ENCODE measurements around the gene SFN.

SFN gene

DNA sequence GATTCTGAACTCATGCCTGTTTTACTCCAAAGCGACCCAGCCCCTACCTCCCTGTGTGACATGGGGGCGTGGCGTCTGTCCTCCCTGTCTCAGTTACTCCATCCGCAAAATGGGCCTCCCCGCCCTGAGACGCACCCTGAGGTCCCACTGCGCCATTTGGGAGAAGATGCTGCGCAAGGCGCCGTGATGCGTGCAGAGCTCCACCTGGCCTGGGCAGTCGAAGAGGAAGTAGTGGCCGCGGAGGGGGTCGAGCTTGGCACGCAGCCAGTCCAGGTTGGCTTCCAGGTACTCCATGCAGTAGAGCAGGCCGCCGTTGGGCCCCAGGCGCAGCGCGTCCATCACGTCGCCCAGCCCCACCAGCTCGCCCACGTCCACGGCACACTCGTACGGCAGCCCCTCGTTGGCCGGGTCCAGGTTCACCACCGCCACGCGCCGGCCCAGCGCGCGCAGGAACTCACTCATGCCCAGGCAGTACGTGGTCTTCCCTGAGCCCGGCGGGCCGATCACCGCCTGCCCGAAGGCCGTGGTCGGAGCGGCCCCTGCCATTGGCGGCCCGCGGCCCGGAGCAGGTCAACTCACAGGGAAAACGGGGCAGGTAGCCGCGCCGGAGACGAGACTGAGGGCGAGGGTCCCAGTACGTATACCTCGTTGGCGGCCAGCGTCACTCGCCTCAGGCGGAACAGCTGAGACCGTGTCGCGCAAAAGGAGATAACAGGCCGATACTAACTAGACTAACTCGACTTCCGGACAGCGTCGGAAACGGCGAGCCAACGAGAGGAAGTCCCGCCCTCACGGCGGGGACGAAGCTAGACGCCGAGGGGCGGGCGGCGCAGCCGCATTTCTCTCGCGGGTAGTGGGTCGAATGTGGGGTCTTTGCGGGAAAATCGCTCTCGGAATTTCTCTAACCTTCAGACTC, 26.9 kb downstream of the SFN start, which contains the start of gene GPN2:
TSS of gene GPN2 (minus strand) at position 733 of the 916 bp plus-strand sequence. CDS start at position 546, 187 bp downstream.
- Histone ChIP-seq H3K4me2 (peak within 1 kb of the TSS; percentile 84), H3K27me3 (no peaks in the 10 kb centered on the region), H4K20me1 (peaks cover 46% of the 10 kb centered on the region), H3K27ac (peak within 1 kb of the TSS; percentile 81), H3K9me3 (no peaks in the 10 kb centered on the region), H3K36me3 (peaks cover 78% of the 10 kb centered on the region), H3K4me1 (peaks cover 25% of the 10 kb centered on the region), H3K9ac (peak within 1 kb of the TSS; percentile 90), H3K4me3 (peak within 1 kb of the TSS; percentile 91)
- no peak for TF ChIP-seq Cebpa-rat (IDR thresholded peaks at IDR 0.05)

- Histone ChIP-seq H3K9me3 (no peaks in the 10 kb centered on the region), H3K36me3 (peaks cover 78% of the 10 kb centered on the region), H3K4me2 (peak overlapping the region; percentile 84), H3K4me3 (peak overlapping the region; percentile 91), H4K20me1 (peaks cover 40% of the 10 kb centered on the region), H3K9ac (peak overlapping the region; percentile 90), H3K27me3 (no peaks in the 10 kb centered on the region), H3K27ac (peak overlapping the region; percentile 81), H3K4me1 (peaks cover 25% of the 10 kb centered on the region)
- TF ChIP-seq Cebpa-rat (IDR thresholded peaks at IDR 0.05) = no peak
Observed at GRCh38 chr1:26890467-26890796, 27.5 kb downstream of the SFN start.

DNA sequence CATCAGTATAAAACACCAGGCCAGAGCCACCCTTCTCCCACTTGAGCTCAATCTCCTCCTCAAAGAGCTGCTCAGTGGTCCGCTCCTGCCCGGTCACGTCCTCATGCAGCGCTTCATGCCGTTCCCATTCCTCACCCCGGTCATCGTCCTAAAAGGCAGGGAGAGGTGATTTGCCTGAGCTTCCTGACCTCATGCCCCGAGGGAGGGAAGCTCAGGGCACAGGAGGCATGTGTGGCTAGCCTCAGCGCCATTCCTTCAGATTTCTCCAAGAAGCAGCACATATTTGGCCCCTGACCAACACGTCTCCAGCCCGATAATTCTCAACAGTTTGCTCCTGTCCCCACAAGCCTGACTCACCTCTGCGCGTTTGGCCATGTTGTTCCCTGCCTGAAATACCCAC, 31.3 kb downstream of the SFN start:
- 0 out of 2 replicates have a peak overlapping the region, but pooled peaks have one; percentile 19 for H3K9ac ChIP-seq
- no peaks in the 10 kb centered on the region for H3K27me3 ChIP-seq
- H3K9me3 ChIP-seq = no peaks in the 10 kb centered on the region
- no peak overlapping the region for H3K4me3 ChIP-seq
- H3K36me3 ChIP-seq = peaks cover 75% of the 10 kb centered on the region
- peaks cover 23% of the 10 kb centered on the region for H3K4me1 ChIP-seq
- H3K27ac ChIP-seq = no peak overlapping the region
- H4K20me1 ChIP-seq = peaks cover 6% of the 10 kb centered on the region
- TF ChIP-seq Cebpa-rat (IDR thresholded peaks at IDR 0.05) = no peak
- H3K4me2 ChIP-seq = no peak overlapping the region

GRCh38 chr1:26897351-26897750, 34.4 kb downstream of the SFN start:
- Histone ChIP-seq H3K9ac (no peak overlapping the region), H3K4me3 (no peak overlapping the region), H3K36me3 (peaks cover 66% of the 10 kb centered on the region), H3K9me3 (no peaks in the 10 kb centered on the region), H3K4me1 (peaks cover 22% of the 10 kb centered on the region), H4K20me1 (no peaks in the 10 kb centered on the region), H3K4me2 (no peak overlapping the region), H3K27me3 (no peaks in the 10 kb centered on the region), H3K27ac (no peak overlapping the region)
- no peak for TF ChIP-seq Cebpa-rat (IDR thresholded peaks at IDR 0.05)

GRCh38 chr1:26900001-26900814, 37.3 kb downstream of the SFN start, which contains the start of gene GPATCH3:
Gene GPATCH3, minus strand, starts transcription at chr1:26900467. Its CDS starts 25 bp downstream, at chr1:26900442.
- no peaks in the 10 kb centered on the region for H3K9me3 ChIP-seq
- H3K4me1 ChIP-seq = peaks cover 22% of the 10 kb centered on the region
- H3K27ac ChIP-seq = peak within 1 kb of the TSS; percentile 85
- peak within 1 kb of the TSS; percentile 84 for H3K4me2 ChIP-seq
- peaks cover 38% of the 10 kb centered on the region for H3K36me3 ChIP-seq
- H3K4me3 ChIP-seq = peak within 1 kb of the TSS; percentile 82
- TF ChIP-seq Cebpa-rat (IDR thresholded peaks at IDR 0.05) = no peak
- peak within 1 kb of the TSS; percentile 88 for H3K9ac ChIP-seq
- no peaks in the 10 kb centered on the region for H3K27me3 ChIP-seq
- H4K20me1 ChIP-seq = no peaks in the 10 kb centered on the region

GRCh38 chr1:26900815-26901511, 38.0 kb downstream of the SFN start:
- Histone ChIP-seq H3K4me2 (peak overlapping the region; percentile 84), H3K36me3 (peaks cover 30% of the 10 kb centered on the region), H3K9ac (peak overlapping the region; percentile 88), H3K27ac (peak overlapping the region; percentile 85), H4K20me1 (no peaks in the 10 kb centered on the region), H3K9me3 (no peaks in the 10 kb centered on the region), H3K4me1 (peaks cover 22% of the 10 kb centered on the region), H3K4me3 (peak overlapping the region; percentile 82), H3K27me3 (no peaks in the 10 kb centered on the region)
- no peak for TF ChIP-seq Cebpa-rat (IDR thresholded peaks at IDR 0.05)

- H3K9me3 ChIP-seq = no peaks in the 10 kb centered on the region
- no peak overlapping the region for H3K27ac ChIP-seq
- no peak for TF ChIP-seq Cebpa-rat (IDR thresholded peaks at IDR 0.05)
- H4K20me1 ChIP-seq = no peaks in the 10 kb centered on the region
- no peak overlapping the region for H3K9ac ChIP-seq
- H3K27me3 ChIP-seq = no peaks in the 10 kb centered on the region
- no peaks in the 10 kb centered on the region for H3K36me3 ChIP-seq
- H3K4me1 ChIP-seq = peaks cover 6% of the 10 kb centered on the region; the same call in 1 of the 2 replicates
- H3K4me2 ChIP-seq = no peak overlapping the region
- H3K4me3 ChIP-seq = no peak overlapping the region
Observed at GRCh38 chr1:26907071-26907917, 44.3 kb downstream of the SFN start.

DNA sequence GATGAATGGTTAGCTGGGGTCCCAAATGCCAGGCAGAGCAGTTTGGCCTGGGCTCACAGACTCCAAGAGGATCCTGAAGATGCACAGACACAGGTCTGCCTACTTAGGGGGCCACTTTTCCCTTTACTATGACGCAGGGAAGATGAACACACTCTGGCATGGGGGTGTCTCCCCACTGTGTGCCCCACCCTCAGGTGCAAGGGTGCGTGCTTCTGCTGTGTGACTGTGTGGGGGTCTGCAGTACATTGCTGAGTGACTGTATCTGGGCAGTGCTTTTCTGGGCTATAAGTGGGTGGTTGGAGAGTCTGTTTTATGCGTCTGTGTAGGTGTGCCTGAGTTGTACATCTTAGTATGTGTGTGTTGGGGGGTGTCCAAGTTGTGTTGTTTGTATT, 47.0 kb downstream of the SFN start:
- H3K4me2 ChIP-seq = no peak overlapping the region
- no peak for TF ChIP-seq Cebpa-rat (IDR thresholded peaks at IDR 0.05)
- H3K27ac ChIP-seq = no peak overlapping the region
- no peaks in the 10 kb centered on the region for H3K36me3 ChIP-seq
- H3K4me3 ChIP-seq = no peak overlapping the region
- peaks cover 6% of the 10 kb centered on the region; the same call in 1 of the 2 replicates for H3K4me1 ChIP-seq
- no peak overlapping the region for H3K9ac ChIP-seq
- no peaks in the 10 kb centered on the region for H3K27me3 ChIP-seq
- no peaks in the 10 kb centered on the region for H3K9me3 ChIP-seq
- no peaks in the 10 kb centered on the region for H4K20me1 ChIP-seq

Data from BLaER1 (cell line).